Measurements from ENCODE around the gene GALNT6. TPM values are rescaled to one million over a fixed set of nuclear protein-coding genes. Genes with fewer than 3 reads are reported as not detected.

GALNT6 gene
- total RNA-seq, 4 donors from 2014 or later = 1.1 to 13.8 (median 3.3) TPM

GRCh38 chr12:51357374-51358047 lies 33.7 kb downstream of the GALNT6 start:
- no peak for TF ChIP-seq CTCF (IDR thresholded peaks at IDR 0.05; ENCODE audit: low read depth)

GRCh38 chr12:51351913-51352532 lies 39.2 kb downstream of the GALNT6 start:
- TF ChIP-seq CTCF (IDR thresholded peaks at IDR 0.05; ENCODE audit: low read depth) = no peak

- no peak for TF ChIP-seq CTCF (IDR thresholded peaks at IDR 0.05; ENCODE audit: low read depth)
Observed at GRCh38 chr12:51349026-51349425, 42.2 kb downstream of the GALNT6 start.

GRCh38 chr12:51348116-51348515 lies 43.1 kb downstream of the GALNT6 start:
- TF ChIP-seq CTCF (IDR thresholded peaks at IDR 0.05; ENCODE audit: low read depth) = no peak

- no peak for TF ChIP-seq CTCF (IDR thresholded peaks at IDR 0.05; ENCODE audit: low read depth)
Observed at GRCh38 chr12:51346581-51346980, 44.6 kb downstream of the GALNT6 start, which contains the start of gene CELA1. Gene CELA1 (minus strand): TSS chr12:51346679. CDS start chr12:51346638, 41 bp downstream.

- TF ChIP-seq CTCF (IDR thresholded peaks at IDR 0.05; ENCODE audit: low read depth) = no peak
Observed at GRCh38 chr12:51345681-51346080, 45.5 kb downstream of the GALNT6 start.

- no peak for TF ChIP-seq CTCF (IDR thresholded peaks at IDR 0.05; ENCODE audit: low read depth)
Observed at GRCh38 chr12:51343201-51343600, 48.0 kb downstream of the GALNT6 start.

Data from subcutaneous adipose tissue (tissue), 4 donors.